Measurements from ENCODE around the gene EIF4E. TPM values are rescaled to one million over a fixed set of nuclear protein-coding genes. Genes with fewer than 3 reads are reported as not detected.

Gene EIF4E
- total RNA-seq, 4 donors from 2014 or later: 24.6 to 149 (median 87.9) TPM

Small RNA genes within 50 kb of the gene (small RNA-seq; reads per million reads assigned to genes)
- gene RNU7-149P (not detected), gene TBCAP3 (not detected)

Other genes starting within 250 kb of the EIF4E start
- 10 to 100 TPM; 34.1 to 50.7 (median 36.3) TPM for gene METAP1, start 66.6 kb upstream of the EIF4E start, total RNA-seq
- gene ADH5, start 159.7 kb upstream of the EIF4E start, total RNA-seq: 100 to 1,000 TPM; 140 to 195 (median 175) TPM
- gene ADH4, start 215.2 kb upstream of the EIF4E start, total RNA-seq: 1 to 10 TPM in 1 of 4 donors, not detected in 3; 3.2 TPM